ENCODE data around the gene ZNF441.
A peak's percentile ranks its signal among the peaks of the same experiment; 100 is the strongest.
"Not testable (repeated sequence)": the region's sequence is repeated elsewhere in the genome, so short reads cannot be mapped to it uniquely, and the experiment has no call there.

Gene ZNF441

GRCh38 chr19:11769995-11770394 lies 3.2 kb downstream of the ZNF441 start:
- in situ Hi-C loops (cut with HindIII; ENCODE audit: low pct_ligation_motif_present, low pct_unique_long_range_greater_than_20kb, low sequenced_read_pairs): no loop called here
- DNase-seq: no peak

DNA sequence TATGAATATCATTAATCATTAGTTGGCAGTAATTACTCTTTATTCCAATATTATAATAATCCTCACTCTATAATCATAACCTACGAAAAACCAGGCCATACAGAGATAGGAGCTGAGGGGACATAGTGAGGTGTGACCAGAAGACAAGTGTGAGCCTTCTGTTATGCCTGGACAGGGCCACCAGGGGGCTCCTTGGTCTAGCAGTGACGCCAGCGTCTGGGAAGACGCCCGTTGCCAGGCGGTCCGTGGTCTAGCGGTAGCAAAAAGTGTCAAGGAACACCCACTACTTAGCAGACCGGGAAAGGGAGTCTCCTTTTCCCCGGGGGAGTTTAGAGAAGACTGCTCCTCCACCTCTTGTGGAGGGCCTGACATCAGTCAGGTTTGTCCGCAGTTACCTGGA lies 4.7 kb downstream of the ZNF441 start:
- in situ Hi-C loops (cut with HindIII; ENCODE audit: low pct_ligation_motif_present, low pct_unique_long_range_greater_than_20kb, low sequenced_read_pairs): not testable (repeated sequence)

DNA sequence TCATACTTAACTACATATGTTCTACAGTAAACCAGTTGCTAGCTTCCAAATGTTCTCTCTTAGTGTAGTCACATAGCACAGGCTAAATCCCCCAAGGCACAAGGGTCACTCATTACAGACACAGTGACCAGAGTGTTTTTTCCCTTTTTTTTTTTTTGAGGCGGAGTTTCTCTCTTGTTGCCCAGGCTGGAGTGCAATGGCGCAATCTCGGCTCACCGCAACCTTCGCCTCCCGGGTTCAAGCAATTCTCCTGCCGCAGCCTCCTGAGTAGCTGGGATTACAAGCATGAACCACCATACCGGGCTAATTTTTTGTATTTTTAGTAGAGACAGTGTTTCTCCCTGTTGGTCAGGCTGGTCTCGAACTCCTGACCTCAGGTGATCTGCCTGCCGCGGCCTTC lies 9.9 kb downstream of the ZNF441 start:
- DNase-seq; in situ Hi-C loops (cut with HindIII; ENCODE audit: low pct_ligation_motif_present, low pct_unique_long_range_greater_than_20kb, low sequenced_read_pairs): not testable (repeated sequence)

More for the DNA sequence above, 4.7 kb downstream of the ZNF441 start:
- not testable (repeated sequence) for DNase-seq

- in situ Hi-C loops (cut with HindIII; ENCODE audit: low pct_ligation_motif_present, low pct_unique_long_range_greater_than_20kb, low sequenced_read_pairs): no loop called here
- no peak for DNase-seq
These were observed 13.7 kb downstream of the ZNF441 start for GRCh38 chr19:11780431-11781020.

- in situ Hi-C loops (cut with HindIII; ENCODE audit: low pct_ligation_motif_present, low pct_unique_long_range_greater_than_20kb, low sequenced_read_pairs): no loop called here
- no peak for DNase-seq
These were observed 14.7 kb downstream of the ZNF441 start for GRCh38 chr19:11781295-11782057.

DNA sequence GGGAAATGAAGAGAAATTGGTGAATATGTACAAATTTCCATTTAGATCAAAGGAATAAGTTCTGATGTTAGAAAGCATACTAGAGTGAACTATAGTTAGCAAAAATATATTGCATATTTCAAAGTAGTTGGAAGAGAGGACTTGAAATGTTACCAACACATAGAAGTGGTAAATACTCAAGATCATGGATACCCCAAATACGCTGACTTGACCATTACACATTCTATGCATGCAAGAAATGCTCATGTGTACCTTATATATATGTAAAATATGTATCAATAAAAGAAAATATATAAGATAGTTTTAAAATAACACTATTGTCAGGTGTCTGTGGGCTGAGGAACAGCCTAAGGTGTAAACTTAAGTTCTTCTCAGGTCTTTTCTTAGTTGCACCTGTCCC lies 17.0 kb downstream of the ZNF441 start:
- in situ Hi-C loops (cut with HindIII; ENCODE audit: low pct_ligation_motif_present, low pct_unique_long_range_greater_than_20kb, low sequenced_read_pairs): no loop called here
- DNase-seq: no peak

DNA sequence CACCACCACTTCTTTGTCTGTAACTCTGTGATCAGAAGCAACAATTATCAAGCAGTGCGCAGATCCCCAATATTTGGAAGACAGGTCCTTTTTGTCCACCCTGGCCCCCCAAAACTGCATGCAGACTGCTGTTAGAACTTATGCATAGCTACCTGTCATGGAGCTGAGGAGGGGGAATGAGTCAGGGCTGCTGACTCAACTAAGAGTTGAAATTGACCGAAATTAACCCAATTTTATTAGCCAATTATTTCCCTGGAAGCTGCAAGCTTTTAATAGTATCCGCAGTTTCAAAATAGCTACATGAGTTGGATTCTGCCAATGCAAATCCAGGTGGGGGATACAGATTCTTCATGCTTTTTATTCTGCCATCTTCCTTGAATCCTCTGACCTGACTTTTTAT lies 17.6 kb downstream of the ZNF441 start:
- DNase-seq: no peak
- in situ Hi-C loops (cut with HindIII; ENCODE audit: low pct_ligation_motif_present, low pct_unique_long_range_greater_than_20kb, low sequenced_read_pairs): no loop called here

- in situ Hi-C loops (cut with HindIII; ENCODE audit: low pct_ligation_motif_present, low pct_unique_long_range_greater_than_20kb, low sequenced_read_pairs): no loop called here
- no peak for DNase-seq
These were observed 20.7 kb downstream of the ZNF441 start for GRCh38 chr19:11787536-11787935.

DNA sequence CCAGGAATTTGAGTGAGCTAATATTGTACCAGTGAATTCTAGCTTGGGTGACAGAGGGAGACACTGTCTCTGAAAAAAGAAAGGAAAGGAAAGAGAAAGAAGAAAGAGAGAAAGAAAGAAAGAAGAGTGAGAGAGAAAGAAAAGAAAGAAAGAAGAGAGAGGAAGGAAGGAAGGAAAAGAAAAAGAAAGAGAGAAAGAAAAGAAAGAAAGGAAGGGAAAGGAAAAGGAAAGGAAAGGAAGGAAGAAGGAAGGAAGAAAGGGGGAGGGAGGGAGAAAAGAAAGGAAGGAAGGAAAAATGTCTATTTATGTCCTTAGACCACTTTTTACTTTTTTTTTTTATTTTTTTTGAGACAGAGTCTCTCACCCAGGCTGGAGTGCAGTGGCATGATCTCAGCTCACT lies 26.1 kb downstream of the ZNF441 start:
- DNase-seq: no peak
- in situ Hi-C loops (cut with HindIII; ENCODE audit: low pct_ligation_motif_present, low pct_unique_long_range_greater_than_20kb, low sequenced_read_pairs): no loop called here

GRCh38 chr19:11797491-11797890 lies 30.7 kb downstream of the ZNF441 start:
- in situ Hi-C loops (cut with HindIII; ENCODE audit: low pct_ligation_motif_present, low pct_unique_long_range_greater_than_20kb, low sequenced_read_pairs): no loop called here

DNA sequence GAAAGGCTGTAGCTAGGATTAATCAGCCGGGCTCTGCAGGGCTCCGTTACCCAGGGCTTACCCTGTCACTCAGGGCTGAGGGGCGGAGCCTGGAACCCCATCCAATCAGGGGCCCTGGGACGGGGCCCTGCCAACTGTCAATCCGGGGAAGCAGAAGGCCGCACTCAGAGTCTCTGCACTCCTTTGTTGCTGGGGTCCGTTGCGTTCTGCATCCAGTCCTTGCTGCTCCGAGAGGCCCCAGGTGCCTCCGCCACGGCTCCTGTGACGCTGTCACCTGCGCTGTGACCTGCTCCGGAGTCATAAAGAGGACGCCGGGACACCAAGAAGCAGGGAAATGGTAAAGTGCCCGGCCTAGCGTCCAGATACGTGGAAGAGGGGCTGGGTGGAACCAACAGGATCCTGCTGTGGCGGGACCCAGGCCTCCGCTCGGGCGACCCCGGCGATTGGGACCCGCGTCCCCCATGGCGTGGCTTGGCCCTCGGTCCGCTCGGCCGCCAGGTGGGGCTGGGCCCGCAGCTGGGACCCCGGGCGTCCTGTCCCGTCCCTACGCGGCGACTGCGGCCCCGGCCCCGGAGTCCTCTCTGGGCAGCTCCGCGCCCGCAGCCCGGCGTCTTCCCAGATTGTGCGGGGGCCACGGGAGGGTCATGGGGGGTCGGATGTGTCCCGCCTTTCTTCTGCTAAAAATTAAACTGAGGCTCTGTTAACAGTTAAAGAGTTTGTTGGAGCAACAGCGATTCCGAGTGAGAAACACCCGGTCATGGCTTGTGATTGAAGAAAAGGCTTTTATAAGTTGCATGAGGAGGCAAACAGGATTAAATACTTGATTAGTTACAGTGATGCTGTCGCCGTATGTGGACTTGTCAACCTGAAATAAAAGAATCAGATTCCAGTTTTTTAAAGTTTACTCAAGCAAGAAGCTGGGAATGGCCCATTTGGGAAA lies 31.9 kb downstream of the ZNF441 start, which contains the start of gene ZNF491:
Gene ZNF491, plus strand, starts transcription at position 133 of the 940 bp plus-strand sequence. CDS start 7,431 bp downstream, outside the sequence.
- DNase-seq: no peak
- in situ Hi-C loops (cut with HindIII; ENCODE audit: low pct_ligation_motif_present, low pct_unique_long_range_greater_than_20kb, low sequenced_read_pairs): no loop called here

More at GRCh38 chr19:11797491-11797890, 30.7 kb downstream of the ZNF441 start:
- DNase-seq: peak; percentile 17

GRCh38 chr19:11806354-11807098 lies 39.7 kb downstream of the ZNF441 start:
- DNase-seq: no peak
- in situ Hi-C loops (cut with HindIII; ENCODE audit: low pct_ligation_motif_present, low pct_unique_long_range_greater_than_20kb, low sequenced_read_pairs): no loop called here

DNA sequence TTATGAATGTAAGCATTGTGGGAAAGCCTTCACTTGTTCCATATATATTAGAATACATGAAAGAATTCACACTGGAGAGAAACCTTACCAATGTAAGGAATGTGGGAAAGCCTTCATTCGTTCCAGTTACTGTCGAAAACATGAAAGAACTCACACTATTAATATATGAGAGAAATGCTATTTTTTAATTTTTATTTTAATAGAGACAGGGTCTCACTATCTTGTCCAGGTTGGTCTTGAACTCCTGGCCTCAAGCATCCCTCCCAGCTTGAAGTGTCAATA lies 40.2 kb downstream of the ZNF441 start:
- in situ Hi-C loops (cut with HindIII; ENCODE audit: low pct_ligation_motif_present, low pct_unique_long_range_greater_than_20kb, low sequenced_read_pairs): no loop called here
- no peak for DNase-seq

DNA sequence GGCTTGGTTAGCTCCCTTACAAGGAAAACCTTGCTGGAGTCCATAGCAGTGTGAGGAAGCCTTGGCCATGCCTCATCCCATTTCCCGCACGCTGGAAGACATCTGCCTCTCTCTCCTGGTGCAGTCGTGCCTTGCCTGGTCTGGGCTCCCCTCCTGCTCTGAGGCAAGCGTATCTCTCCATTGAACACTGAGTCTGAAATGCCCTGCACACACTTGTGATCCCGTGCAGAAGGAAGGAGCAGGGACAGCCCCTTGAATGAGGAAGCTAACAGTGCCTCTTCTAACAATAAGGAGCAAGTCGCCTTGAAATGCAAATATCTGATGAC lies 46.9 kb downstream of the ZNF441 start:
- in situ Hi-C loops (cut with HindIII; ENCODE audit: low pct_ligation_motif_present, low pct_unique_long_range_greater_than_20kb, low sequenced_read_pairs): no loop called here
- DNase-seq: no peak

DNA sequence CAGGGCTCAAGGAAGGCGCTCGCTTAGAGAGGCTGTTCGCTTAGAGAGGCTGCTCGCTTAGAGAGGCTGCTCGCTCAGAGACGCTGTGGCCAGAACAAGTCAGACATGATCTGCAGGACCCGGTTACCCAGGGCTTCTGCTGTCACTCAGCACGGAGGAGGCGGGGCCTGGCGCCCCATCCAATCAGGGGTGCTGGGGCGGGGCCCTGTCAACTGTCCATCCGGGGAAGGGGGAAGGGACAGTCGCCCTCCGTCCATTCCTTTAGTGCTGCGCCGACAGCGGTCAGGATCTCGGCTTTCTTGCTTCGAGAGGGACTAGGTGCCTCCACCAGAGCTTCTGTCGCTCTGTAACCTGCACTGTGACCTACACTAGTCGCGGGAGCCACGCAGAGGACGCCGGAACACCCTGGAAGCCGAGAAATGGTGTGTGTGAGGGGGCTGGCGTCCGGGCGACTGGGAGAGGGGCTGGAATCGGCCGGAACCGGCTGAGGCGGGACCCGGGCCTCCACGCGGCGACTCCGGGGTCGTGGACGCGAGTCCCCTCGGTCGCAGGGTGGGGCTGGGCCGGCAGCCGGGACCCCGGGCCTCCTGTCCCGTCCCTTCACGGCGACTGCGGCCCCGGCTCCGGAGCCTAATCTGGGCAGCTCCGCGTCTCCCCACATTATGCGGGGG lies 47.4 kb downstream of the ZNF441 start, which contains the start of gene ZNF440:
Gene ZNF440, plus strand, starts transcription at position 245 of the 671 bp plus-strand sequence. Its CDS starts 175 bp downstream, at position 420.
- DNase-seq: no peak
- in situ Hi-C loops (cut with HindIII; ENCODE audit: low pct_ligation_motif_present, low pct_unique_long_range_greater_than_20kb, low sequenced_read_pairs): no loop called here

- in situ Hi-C loops (cut with HindIII; ENCODE audit: low pct_ligation_motif_present, low pct_unique_long_range_greater_than_20kb, low sequenced_read_pairs): no loop called here
- no peak for DNase-seq
These were observed 47.9 kb downstream of the ZNF441 start for GRCh38 chr19:11814700-11815035.

GRCh38 chr19:11821474-11822109 lies 54.8 kb downstream of the ZNF441 start:
- in situ Hi-C loops (cut with HindIII; ENCODE audit: low pct_ligation_motif_present, low pct_unique_long_range_greater_than_20kb, low sequenced_read_pairs): no loop called here
- DNase-seq: no peak

Data from ACHN (cell line).